ENCODE data around the gene MYO1D. TPM values are rescaled to one million over a fixed set of nuclear protein-coding genes. Genes with fewer than 3 reads are reported as not detected.
A peak's percentile ranks its signal among the peaks of the same experiment; 100 is the strongest.

Gene MYO1D
- total and polyA plus RNA-seq, 8 donors = 11.6 to 727 (median 73.4) TPM

GRCh38 chr17:32910769-32911168, 33.8 kb upstream of the MYO1D start:
- WGBS, 5 donors = 24 to 67% (median 36%) methylated on average over 3 of the region's 3 CpGs
- no peaks in the 10 kb centered on the region for H3K9me3 ChIP-seq

DNA sequence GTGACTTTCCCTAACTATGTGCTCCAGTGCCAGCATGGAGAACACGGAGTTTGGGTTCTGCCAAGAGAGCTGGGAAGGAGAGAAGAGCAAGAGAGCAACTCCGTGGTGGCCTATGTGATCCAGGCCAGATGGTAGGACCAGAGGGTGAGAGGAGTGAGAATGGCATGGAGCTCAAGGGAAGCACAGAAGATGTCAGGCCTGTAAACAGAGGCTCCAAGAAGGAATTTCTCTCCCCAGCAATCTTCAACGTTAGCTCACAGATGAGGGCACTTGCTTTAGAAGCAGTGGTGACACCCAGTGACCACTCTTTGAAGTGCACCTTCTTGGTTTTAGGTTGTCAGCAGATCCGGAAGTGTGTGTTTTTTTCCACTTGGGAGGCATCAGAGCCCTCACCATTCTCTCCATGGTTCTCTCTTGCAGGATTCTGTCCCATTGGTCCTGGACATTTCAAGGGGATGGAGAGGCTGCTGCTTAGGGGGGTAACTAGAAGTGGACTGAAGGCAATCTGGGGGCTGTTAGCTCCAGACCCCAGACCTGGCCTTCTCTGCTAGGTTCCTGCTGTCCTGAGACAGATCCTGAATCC, 33.0 kb upstream of the MYO1D start:
- 21 to 32% (median 28%) methylated on average over 4 of the region's 4 CpGs for WGBS, 5 donors
- TF ChIP-seq POLR2A (IDR thresholded peaks at IDR 0.05) = no peak
- no peak for TF ChIP-seq EP300 (IDR thresholded peaks at IDR 0.05)
- peak in 1 of 3 donors; percentile 58 for TF ChIP-seq POLR2AphosphoS5 (IDR thresholded peaks at IDR 0.05)
- TF ChIP-seq CTCF (IDR thresholded peaks at IDR 0.05) = peak in 5 of 7 experiments; percentile 70 to 89 (median 73)
- Histone ChIP-seq H3K27ac (peak overlapping the region; percentile 42 to 80 (median 59)), H3K4me1 (peaks cover 20 to 35% (median 30%) of the 10 kb centered on the region in 4 donors), H3K36me3 (no peaks in the 10 kb centered on the region), H3K9me3 (no peaks in the 10 kb centered on the region), H3K4me3 (no peak overlapping the region), H3K27me3 (no peaks in the 10 kb centered on the region)
- peak; percentile 90 to 94 for DNase-seq
- intact Hi-C loops (cut with DNase I; ENCODE audit: low total_unique reads) = no loop called here

More at GRCh38 chr17:32910769-32911168, 33.8 kb upstream of the MYO1D start:
- intact Hi-C loops (cut with DNase I; ENCODE audit: low total_unique reads) = no loop called here
- Histone ChIP-seq H3K4me1 (peaks cover 20 to 42% (median 33%) of the 10 kb centered on the region in 4 donors), H3K27ac (peak overlapping the region in 4 of 5 donors; percentile 42 to 80 (median 66)), H3K4me3 (no peak overlapping the region), H3K27me3 (no peaks in the 10 kb centered on the region), H3K36me3 (no peaks in the 10 kb centered on the region)
- no peak for TF ChIP-seq POLR2AphosphoS5 (IDR thresholded peaks at IDR 0.05)
- TF ChIP-seq POLR2A (IDR thresholded peaks at IDR 0.05) = no peak
- TF ChIP-seq EP300 (IDR thresholded peaks at IDR 0.05) = no peak
- TF ChIP-seq CTCF (IDR thresholded peaks at IDR 0.05) = no peak
- peak in 1 of 2 donors; percentile 43 for DNase-seq

DNA sequence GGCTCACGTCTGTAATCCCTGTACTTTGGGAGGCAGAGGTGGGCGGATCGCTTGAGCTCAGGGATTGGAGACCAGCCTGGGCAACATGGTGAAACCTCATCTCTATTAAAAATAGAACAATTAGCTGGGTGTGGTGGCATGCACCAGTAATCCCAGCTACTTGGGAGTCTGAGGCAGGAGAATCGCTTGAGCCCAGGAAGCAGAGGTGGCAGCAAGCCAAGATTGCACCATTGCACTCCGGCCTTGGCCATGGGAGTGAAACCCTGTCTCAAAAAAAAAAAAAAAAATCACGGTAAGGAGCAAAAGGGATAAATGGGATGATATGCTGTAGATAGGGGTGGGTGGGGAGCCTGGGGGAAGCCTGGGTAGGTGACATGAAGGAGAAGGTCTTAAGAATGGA, 30.7 kb upstream of the MYO1D start:
- WGBS, 5 donors = 74 to 91% (median 82%) methylated on average over 6 of the region's 6 CpGs
- Histone ChIP-seq H3K27ac (no peak overlapping the region), H3K36me3 (no peaks in the 10 kb centered on the region), H3K9me3 (no peaks in the 10 kb centered on the region), H3K4me1 (peaks cover 20 to 34% (median 25%) of the 10 kb centered on the region in 4 donors), H3K27me3 (no peaks in the 10 kb centered on the region), H3K4me3 (no peak overlapping the region)
- intact Hi-C loops (cut with DNase I; ENCODE audit: low total_unique reads) = no loop called here
- no peak for TF ChIP-seq CTCF (IDR thresholded peaks at IDR 0.05)
- no peak for TF ChIP-seq EP300 (IDR thresholded peaks at IDR 0.05)
- no peak for TF ChIP-seq POLR2A (IDR thresholded peaks at IDR 0.05)
- TF ChIP-seq POLR2AphosphoS5 (IDR thresholded peaks at IDR 0.05) = no peak
- no peak for DNase-seq

- intact Hi-C loops (cut with DNase I; ENCODE audit: low total_unique reads) = no loop called here
- no peak for DNase-seq
- TF ChIP-seq EP300 (IDR thresholded peaks at IDR 0.05) (no peak), POLR2AphosphoS5 (IDR thresholded peaks at IDR 0.05) (no peak), CTCF (IDR thresholded peaks at IDR 0.05) (no peak), POLR2A (IDR thresholded peaks at IDR 0.05) (no peak)
- no peaks in the 10 kb centered on the region for H3K36me3 ChIP-seq
- 65 to 81% (median 72%) methylated on average over 3 of the region's 3 CpGs for WGBS, 5 donors
- H3K27ac ChIP-seq = no peak overlapping the region
- H3K4me3 ChIP-seq = no peak overlapping the region
- H3K4me1 ChIP-seq = peaks cover 0 to 7% (median under 1%) of the 10 kb centered on the region in 4 donors
- no peaks in the 10 kb centered on the region for H3K27me3 ChIP-seq
- no peaks in the 10 kb centered on the region for H3K9me3 ChIP-seq
These were observed 28.0 kb upstream of the MYO1D start for GRCh38 chr17:32904891-32905290.
